ENCODE data around the gene HCFC2. TPM values are rescaled to one million over a fixed set of nuclear protein-coding genes. Genes with fewer than 3 reads are reported as not detected.

The HCFC2 gene
- total and polyA plus RNA-seq, 2 of the 8 experiments (the other 6 are each of a cell fraction or from before 2014, with no cell fraction given), result 0.62 to 1.8 TPM

DNA sequence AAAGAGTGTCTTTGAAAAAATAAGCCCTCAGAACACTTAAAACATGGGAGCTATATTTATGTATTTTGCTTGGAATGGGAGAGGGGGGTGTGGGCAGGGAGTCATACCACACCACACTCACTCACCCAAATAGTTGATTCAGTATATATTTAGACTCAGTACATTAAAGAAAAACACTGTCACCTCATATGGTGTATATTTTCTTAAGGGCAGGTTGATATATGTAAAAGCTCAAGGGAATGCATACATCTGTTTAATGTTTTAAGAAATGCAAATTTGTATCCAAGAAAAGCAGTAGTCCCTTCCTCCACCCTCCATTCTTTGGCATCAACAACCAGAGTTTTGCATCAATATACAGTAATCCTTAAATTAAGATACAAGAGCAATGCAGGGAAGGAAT lies 72.2 kb downstream of the HCFC2 start (continued):
- TF ChIP-seq, protein P1, sequence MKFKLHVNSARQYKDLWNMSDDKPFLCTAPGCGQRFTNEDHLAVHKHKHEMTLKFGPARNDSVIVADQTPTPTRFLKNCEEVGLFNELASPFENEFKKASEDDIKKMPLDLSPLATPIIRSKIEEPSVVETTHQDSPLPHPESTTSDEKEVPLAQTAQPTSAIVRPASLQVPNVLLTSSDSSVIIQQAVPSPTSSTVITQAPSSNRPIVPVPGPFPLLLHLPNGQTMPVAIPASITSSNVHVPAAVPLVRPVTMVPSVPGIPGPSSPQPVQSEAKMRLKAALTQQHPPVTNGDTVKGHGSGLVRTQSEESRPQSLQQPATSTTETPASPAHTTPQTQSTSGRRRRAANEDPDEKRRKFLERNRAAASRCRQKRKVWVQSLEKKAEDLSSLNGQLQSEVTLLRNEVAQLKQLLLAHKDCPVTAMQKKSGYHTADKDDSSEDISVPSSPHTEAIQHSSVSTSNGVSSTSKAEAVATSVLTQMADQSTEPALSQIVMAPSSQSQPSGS (IDR thresholded peaks at IDR 0.05; ENCODE audit: low read length), result no peak
- no peak for TF ChIP-seq POLR2AphosphoS5 (IDR thresholded peaks at IDR 0.05; ENCODE audit: low read depth, low read length)

Data from H1 (cell line).